ENCODE measurements around the gene ABCD1.

DNA sequence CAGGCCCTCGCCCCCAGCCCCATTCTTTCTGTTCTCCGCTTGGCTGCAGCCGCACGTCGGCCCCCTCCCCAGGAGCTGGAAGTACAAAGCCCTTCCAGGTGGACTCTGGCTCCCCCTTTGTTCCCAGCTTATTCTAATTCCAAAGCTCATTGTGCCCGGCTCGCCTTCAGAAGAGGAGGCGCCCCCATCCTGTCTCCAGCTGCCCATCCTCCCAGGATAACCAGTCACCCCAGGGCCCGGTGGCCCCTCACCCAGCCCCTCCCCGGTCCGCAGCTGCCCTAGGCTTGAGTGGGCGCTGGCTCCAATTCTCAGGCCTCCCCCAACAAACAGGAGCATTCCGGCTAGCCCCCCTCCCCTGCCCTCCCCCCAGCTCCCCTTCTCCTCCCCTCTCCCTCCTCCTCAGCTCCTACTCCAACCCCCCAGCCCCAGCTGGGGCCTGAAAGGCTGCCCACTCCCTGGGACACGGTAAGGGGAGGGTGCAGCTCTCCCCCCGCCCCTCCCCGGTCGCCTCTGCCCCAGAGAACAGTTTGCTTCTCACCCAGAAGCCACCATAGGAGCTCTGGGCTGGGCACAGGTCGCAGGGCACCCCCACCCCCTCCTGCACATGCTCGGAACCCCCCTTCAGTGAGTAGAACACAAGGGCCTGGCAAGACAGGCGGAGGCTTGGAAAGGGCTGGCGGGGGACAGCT lies 40.0 kb upstream of the ABCD1 start:
- TF ChIP-seq, protein P1, sequence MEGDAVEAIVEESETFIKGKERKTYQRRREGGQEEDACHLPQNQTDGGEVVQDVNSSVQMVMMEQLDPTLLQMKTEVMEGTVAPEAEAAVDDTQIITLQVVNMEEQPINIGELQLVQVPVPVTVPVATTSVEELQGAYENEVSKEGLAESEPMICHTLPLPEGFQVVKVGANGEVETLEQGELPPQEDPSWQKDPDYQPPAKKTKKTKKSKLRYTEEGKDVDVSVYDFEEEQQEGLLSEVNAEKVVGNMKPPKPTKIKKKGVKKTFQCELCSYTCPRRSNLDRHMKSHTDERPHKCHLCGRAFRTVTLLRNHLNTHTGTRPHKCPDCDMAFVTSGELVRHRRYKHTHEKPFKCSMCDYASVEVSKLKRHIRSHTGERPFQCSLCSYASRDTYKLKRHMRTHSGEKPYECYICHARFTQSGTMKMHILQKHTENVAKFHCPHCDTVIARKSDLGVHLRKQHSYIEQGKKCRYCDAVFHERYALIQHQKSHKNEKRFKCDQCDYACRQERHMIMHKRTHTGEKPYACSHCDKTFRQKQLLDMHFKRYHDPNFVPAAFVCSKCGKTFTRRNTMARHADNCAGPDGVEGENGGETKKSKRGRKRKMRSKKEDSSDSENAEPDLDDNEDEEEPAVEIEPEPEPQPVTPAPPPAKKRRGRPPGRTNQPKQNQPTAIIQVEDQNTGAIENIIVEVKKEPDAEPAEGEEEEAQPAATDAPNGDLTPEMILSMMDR (IDR thresholded peaks at IDR 0.05; ENCODE audit: poor library complexity, severe bottlenecking), result peak; percentile 19
- TF ChIP-seq TAF1 (IDR thresholded peaks at IDR 0.05; ENCODE audit: low read depth) (no peak), EZH2 (IDR thresholded peaks at IDR 0.05; ENCODE audit: borderline replicate concordance, insufficient read depth, low read length, poor library complexity, severe bottlenecking) (no peak)

Data from neural cell (in vitro differentiated cells).